Upper lobe of left lung (tissue), 4 donors: ENCODE measurements around the gene MAP6D1.

ENCODE experiments used
- EP300 ChIP-seq, 4 donors: sonication (generic); formaldehyde crosslinking; IDR thresholded peaks; one replicate each; pipeline ENCODE4 v1.5.1; 2017; ENCODE audit warnings: antibody characterized with exemption in 4 of 4, control low read depth in 2 of 4
- POLR2A ChIP-seq, 4 donors: fragments of 450-650 bp; IDR thresholded peaks; one replicate each; pipeline ENCODE4 v1.5.1; 2016 to 2017; ENCODE audit warnings: antibody characterized with exemption in 4 of 4, mild to moderate bottlenecking in 2 of 4
- POLR2AphosphoS5 ChIP-seq, 2 donors: sonication (generic); formaldehyde crosslinking; IDR thresholded peaks; one replicate each; pipeline ENCODE4 v1.5.1; 2017; ENCODE audit warnings: antibody characterized with exemption in 2 of 2
- TF ChIP-seq, protein P1 (sequence below), 6 experiments: fragments of 450-650 bp in 4 of 6; fragments of 200-600 bp in 2 of 6; sonication (generic) in 2 of 6; IDR thresholded peaks; one replicate each; pipeline ENCODE4 v1.5.1; 2016 to 2019; ENCODE audit warnings: antibody characterized with exemption in 6 of 6

DNA sequence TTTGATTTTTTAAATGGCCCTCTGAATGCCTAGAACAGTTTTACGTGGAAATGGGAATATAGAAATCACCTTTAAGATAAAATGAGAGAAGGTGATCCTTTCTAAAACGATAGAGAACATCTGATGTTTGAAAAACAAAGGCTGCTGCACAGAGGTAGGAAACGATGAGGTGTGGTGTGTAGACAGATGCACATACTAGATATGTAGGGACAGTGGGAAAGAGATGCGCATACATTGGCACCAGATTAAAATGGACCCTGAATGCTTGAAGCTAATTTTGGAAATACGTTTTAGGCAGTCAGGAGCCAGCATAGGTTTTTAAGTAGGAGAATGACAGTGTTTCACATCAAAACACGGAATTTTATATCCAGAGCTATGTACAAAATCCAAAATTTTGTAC lies 29.0 kb downstream of the MAP6D1 start:
- TF ChIP-seq POLR2A (IDR thresholded peaks at IDR 0.05) (no peak), EP300 (IDR thresholded peaks at IDR 0.05) (no peak), POLR2AphosphoS5 (IDR thresholded peaks at IDR 0.05) (no peak)
- TF ChIP-seq, protein P1, sequence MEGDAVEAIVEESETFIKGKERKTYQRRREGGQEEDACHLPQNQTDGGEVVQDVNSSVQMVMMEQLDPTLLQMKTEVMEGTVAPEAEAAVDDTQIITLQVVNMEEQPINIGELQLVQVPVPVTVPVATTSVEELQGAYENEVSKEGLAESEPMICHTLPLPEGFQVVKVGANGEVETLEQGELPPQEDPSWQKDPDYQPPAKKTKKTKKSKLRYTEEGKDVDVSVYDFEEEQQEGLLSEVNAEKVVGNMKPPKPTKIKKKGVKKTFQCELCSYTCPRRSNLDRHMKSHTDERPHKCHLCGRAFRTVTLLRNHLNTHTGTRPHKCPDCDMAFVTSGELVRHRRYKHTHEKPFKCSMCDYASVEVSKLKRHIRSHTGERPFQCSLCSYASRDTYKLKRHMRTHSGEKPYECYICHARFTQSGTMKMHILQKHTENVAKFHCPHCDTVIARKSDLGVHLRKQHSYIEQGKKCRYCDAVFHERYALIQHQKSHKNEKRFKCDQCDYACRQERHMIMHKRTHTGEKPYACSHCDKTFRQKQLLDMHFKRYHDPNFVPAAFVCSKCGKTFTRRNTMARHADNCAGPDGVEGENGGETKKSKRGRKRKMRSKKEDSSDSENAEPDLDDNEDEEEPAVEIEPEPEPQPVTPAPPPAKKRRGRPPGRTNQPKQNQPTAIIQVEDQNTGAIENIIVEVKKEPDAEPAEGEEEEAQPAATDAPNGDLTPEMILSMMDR (IDR thresholded peaks at IDR 0.05), result no peak
